Measurements from ENCODE around the gene C2CD5.
"Not testable (repeated sequence)": the region's sequence is repeated elsewhere in the genome, so short reads cannot be mapped to it uniquely, and the experiment has no call there.

The C2CD5 gene

GRCh38 chr12:22536346-22536945, 7.9 kb downstream of the C2CD5 start:
- DNase-seq (ENCODE audit: low read depth in 2 of 2, low spot score in 1 of 2), result no peak

GRCh38 chr12:22535478-22535877, 8.9 kb downstream of the C2CD5 start:
- no peak for DNase-seq (ENCODE audit: low read depth in 2 of 2, low spot score in 1 of 2)

- no peak for DNase-seq (ENCODE audit: low read depth in 2 of 2, low spot score in 1 of 2)
Observed at GRCh38 chr12:22535038-22535437, 9.3 kb downstream of the C2CD5 start.

- no peak for DNase-seq (ENCODE audit: low read depth in 2 of 2, low spot score in 1 of 2)
Observed at GRCh38 chr12:22533155-22533554, 11.2 kb downstream of the C2CD5 start.

- no peak for DNase-seq (ENCODE audit: low read depth in 2 of 2, low spot score in 1 of 2)
Observed at GRCh38 chr12:22532317-22532716, 12.0 kb downstream of the C2CD5 start.

GRCh38 chr12:22531205-22531604, 13.1 kb downstream of the C2CD5 start:
- no peak for DNase-seq (ENCODE audit: low read depth in 2 of 2, low spot score in 1 of 2)

GRCh38 chr12:22529281-22530060, 14.9 kb downstream of the C2CD5 start:
- DNase-seq (ENCODE audit: low read depth in 2 of 2, low spot score in 1 of 2), result no peak

GRCh38 chr12:22527999-22528398, 16.3 kb downstream of the C2CD5 start:
- DNase-seq (ENCODE audit: low read depth in 2 of 2, low spot score in 1 of 2), result no peak

- no peak for DNase-seq (ENCODE audit: low read depth in 2 of 2, low spot score in 1 of 2)
Observed at GRCh38 chr12:22526836-22527235, 17.5 kb downstream of the C2CD5 start.

GRCh38 chr12:22525426-22525825, 18.9 kb downstream of the C2CD5 start:
- DNase-seq (ENCODE audit: low read depth in 2 of 2, low spot score in 1 of 2), result no peak

- no peak for DNase-seq (ENCODE audit: low read depth in 2 of 2, low spot score in 1 of 2)
Observed at GRCh38 chr12:22518998-22519397, 25.3 kb downstream of the C2CD5 start.

GRCh38 chr12:22518060-22518719, 26.2 kb downstream of the C2CD5 start:
- no peak for DNase-seq (ENCODE audit: low read depth in 2 of 2, low spot score in 1 of 2)

GRCh38 chr12:22514875-22515274, 29.5 kb downstream of the C2CD5 start:
- no peak for DNase-seq (ENCODE audit: low read depth in 2 of 2, low spot score in 1 of 2)

- DNase-seq (ENCODE audit: low read depth in 2 of 2, low spot score in 1 of 2), result no peak
Observed at GRCh38 chr12:22505826-22506225, 38.5 kb downstream of the C2CD5 start.

GRCh38 chr12:22500100-22500499, 44.2 kb downstream of the C2CD5 start:
- no peak for DNase-seq (ENCODE audit: low read depth in 2 of 2, low spot score in 1 of 2)

GRCh38 chr12:22499445-22499844, 44.9 kb downstream of the C2CD5 start:
- no peak for DNase-seq (ENCODE audit: low read depth in 2 of 2, low spot score in 1 of 2)

GRCh38 chr12:22494319-22494718, 50.0 kb downstream of the C2CD5 start:
- DNase-seq (ENCODE audit: low read depth in 2 of 2, low spot score in 1 of 2), result no peak

- no peak for DNase-seq (ENCODE audit: low read depth in 2 of 2, low spot score in 1 of 2)
Observed at GRCh38 chr12:22491034-22491433, 53.3 kb downstream of the C2CD5 start.

GRCh38 chr12:22488478-22488877, 55.9 kb downstream of the C2CD5 start:
- no peak for DNase-seq (ENCODE audit: low read depth in 2 of 2, low spot score in 1 of 2)

- DNase-seq (ENCODE audit: low read depth in 2 of 2, low spot score in 1 of 2), result not testable (repeated sequence)
Observed at GRCh38 chr12:22487683-22488082, 56.7 kb downstream of the C2CD5 start.

GRCh38 chr12:22481547-22482104, 62.7 kb downstream of the C2CD5 start:
- DNase-seq (ENCODE audit: low read depth in 2 of 2, low spot score in 1 of 2), result no peak

GRCh38 chr12:22480814-22481213, 63.5 kb downstream of the C2CD5 start:
- DNase-seq (ENCODE audit: low read depth in 2 of 2, low spot score in 1 of 2), result not testable (repeated sequence)

Measured in stimulated activated CD8-positive, alpha-beta memory T cell treated with anti-CD3 and anti-CD28 coated beads, Interleukin-4, amount 100 ng/mL, for 1 hour (primary cell).